ENCODE results near the gene DIPK2A. TPM values are rescaled to one million over a fixed set of nuclear protein-coding genes. Genes with fewer than 3 reads are reported as not detected.

DIPK2A gene
- total and polyA plus RNA-seq, 8 donors: 3.9 to 142 (median 20.7) TPM

GRCh38 chr3:144018776-144019175, 47.2 kb downstream of the DIPK2A start:
- no peaks in the 10 kb centered on the region for H3K36me3 ChIP-seq
- H3K4me3 ChIP-seq: no peak overlapping the region
- H3K27ac ChIP-seq: no peak overlapping the region
- peaks cover 0 to 4% (median 0%) of the 10 kb centered on the region in 4 donors for H3K9me3 ChIP-seq
- TF ChIP-seq, protein P1, sequence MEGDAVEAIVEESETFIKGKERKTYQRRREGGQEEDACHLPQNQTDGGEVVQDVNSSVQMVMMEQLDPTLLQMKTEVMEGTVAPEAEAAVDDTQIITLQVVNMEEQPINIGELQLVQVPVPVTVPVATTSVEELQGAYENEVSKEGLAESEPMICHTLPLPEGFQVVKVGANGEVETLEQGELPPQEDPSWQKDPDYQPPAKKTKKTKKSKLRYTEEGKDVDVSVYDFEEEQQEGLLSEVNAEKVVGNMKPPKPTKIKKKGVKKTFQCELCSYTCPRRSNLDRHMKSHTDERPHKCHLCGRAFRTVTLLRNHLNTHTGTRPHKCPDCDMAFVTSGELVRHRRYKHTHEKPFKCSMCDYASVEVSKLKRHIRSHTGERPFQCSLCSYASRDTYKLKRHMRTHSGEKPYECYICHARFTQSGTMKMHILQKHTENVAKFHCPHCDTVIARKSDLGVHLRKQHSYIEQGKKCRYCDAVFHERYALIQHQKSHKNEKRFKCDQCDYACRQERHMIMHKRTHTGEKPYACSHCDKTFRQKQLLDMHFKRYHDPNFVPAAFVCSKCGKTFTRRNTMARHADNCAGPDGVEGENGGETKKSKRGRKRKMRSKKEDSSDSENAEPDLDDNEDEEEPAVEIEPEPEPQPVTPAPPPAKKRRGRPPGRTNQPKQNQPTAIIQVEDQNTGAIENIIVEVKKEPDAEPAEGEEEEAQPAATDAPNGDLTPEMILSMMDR (IDR thresholded peaks at IDR 0.05): no peak
- no peak for TF ChIP-seq EP300 (IDR thresholded peaks at IDR 0.05)
- no peak for TF ChIP-seq POLR2A (IDR thresholded peaks at IDR 0.05)
- no peak for TF ChIP-seq POLR2AphosphoS5 (IDR thresholded peaks at IDR 0.05)
- DNase-seq: no peak
- H3K4me1 ChIP-seq: no peaks in the 10 kb centered on the region
- WGBS, 5 donors: 97 to 100% (median 100%) methylated on average over 1 of the region's 1 CpG
- no peaks in the 10 kb centered on the region for H3K27me3 ChIP-seq
- intact Hi-C loops (cut with DNase I; ENCODE audit: low total_unique reads): no loop called here

Other genes starting within 250 kb of the DIPK2A start
- gene SLC9A9, start 123.4 kb upstream of the DIPK2A start, total RNA-seq: 10 to 100 TPM in 4 of 5 donors, under 1 TPM in 1; 0.58 to 29.7 (median 20.4) TPM
- 1 to 10 TPM; 3.1 to 9.8 (median 7.0) TPM for gene SLC9A9, start 123.4 kb upstream of the DIPK2A start, polyA plus RNA-seq

Measured in stomach (tissue), 9 donors.